Central memory CD4-positive, alpha-beta T cell (primary cell): ENCODE results near the gene LBHD1.

Source experiments
- DNase-seq: peaks from one replicate; pipeline ENCODE4 v3.0.0; 2022

The LBHD1 gene

DNA sequence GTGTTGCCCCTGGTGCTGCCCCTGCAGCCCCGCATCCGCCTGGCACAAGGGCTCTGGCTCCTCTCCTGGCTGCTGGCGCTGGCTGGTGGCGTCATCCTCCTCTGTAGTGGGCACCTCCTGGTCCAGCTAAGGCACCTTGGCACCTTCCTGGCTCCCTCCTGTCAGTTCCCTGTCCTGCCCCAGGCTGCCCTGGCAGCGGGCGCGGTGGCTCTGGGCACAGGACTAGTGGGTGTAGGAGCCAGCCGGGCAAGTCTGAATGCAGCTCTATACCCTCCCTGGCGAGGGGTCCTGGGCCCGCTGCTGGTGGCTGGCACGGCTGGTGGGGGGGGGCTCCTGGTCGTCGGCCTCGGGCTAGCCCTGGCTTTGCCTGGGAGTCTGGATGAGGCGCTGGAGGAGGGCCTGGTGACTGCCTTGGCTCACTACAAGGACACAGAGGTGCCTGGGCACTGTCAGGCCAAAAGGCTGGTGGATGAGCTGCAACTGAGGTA lies 58.7 kb downstream of the LBHD1 start:
- no peak for DNase-seq
